Measurements from ENCODE around the gene CCNT1.

GRCh38 chr12:48668996-48669395 lies 47.5 kb downstream of the CCNT1 start:
- TF ChIP-seq CTCF (conservative IDR thresholded peaks at IDR 0.05; ENCODE audit: low read length) = no peak
- TF ChIP-seq EZH2phosphoT487 (IDR thresholded peaks at IDR 0.05; ENCODE audit: borderline replicate concordance, low read depth, low read length) = no peak
